Cardiac fibroblast (primary cell): ENCODE results near the gene UBAP2L.

Experiments
- DNase-seq, 2 donors: peaks; one replicate each; pipeline versions ENCODE4 v3.0.0 to v3.0.0-alpha.2; 2010; ENCODE audit warnings: low read depth in 2 of 2
- H3K4me3 ChIP-seq, 2 donors: replicated peaks in 1 of 2; 1 replicate in 1 of 2; 2 replicates in 1 of 2; pipeline ENCODE4 v1.5.1; 2011; ENCODE audit warnings: low read depth in 2 of 2, low read length in 2 of 2, mild to moderate bottlenecking in 2 of 2, moderate library complexity in 1 of 2
- CTCF ChIP-seq: IDR thresholded peaks from one replicate; pipeline ENCODE4 v1.5.1; 2011; ENCODE audit warnings: low read depth, mild to moderate bottlenecking, low read length, inconsistent platforms

UBAP2L gene

GRCh38 chr1:154241703-154242351, 21.1 kb downstream of the UBAP2L start:
- DNase-seq: no peak
- TF ChIP-seq CTCF: no peak
- no peak overlapping the region for H3K4me3 ChIP-seq

GRCh38 chr1:154253671-154254070, 32.9 kb downstream of the UBAP2L start:
- DNase-seq: peak in 1 of 2 donors; percentile 26
- no peak overlapping the region for H3K4me3 ChIP-seq
- no peak for TF ChIP-seq CTCF

GRCh38 chr1:154256686-154257085, 35.9 kb downstream of the UBAP2L start:
- DNase-seq: peak in 1 of 2 donors; percentile 17
- H3K4me3 ChIP-seq: no peak overlapping the region
- TF ChIP-seq CTCF: no peak

GRCh38 chr1:154258784-154259183, 38.0 kb downstream of the UBAP2L start:
- no peak for TF ChIP-seq CTCF
- no peak for DNase-seq
- no peak overlapping the region for H3K4me3 ChIP-seq

GRCh38 chr1:154260127-154260526, 39.4 kb downstream of the UBAP2L start:
- no peak overlapping the region for H3K4me3 ChIP-seq
- no peak for DNase-seq
- TF ChIP-seq CTCF: no peak

- no peak for TF ChIP-seq CTCF
- no peak overlapping the region for H3K4me3 ChIP-seq
- no peak for DNase-seq
Observed at GRCh38 chr1:154263465-154264332, 42.9 kb downstream of the UBAP2L start.
